ENCODE measurements around the gene TSPY4.
"Not testable (repeated sequence)": the region's sequence is repeated elsewhere in the genome, so short reads cannot be mapped to it uniquely, and the experiment has no call there.

Gene TSPY4, protein sequence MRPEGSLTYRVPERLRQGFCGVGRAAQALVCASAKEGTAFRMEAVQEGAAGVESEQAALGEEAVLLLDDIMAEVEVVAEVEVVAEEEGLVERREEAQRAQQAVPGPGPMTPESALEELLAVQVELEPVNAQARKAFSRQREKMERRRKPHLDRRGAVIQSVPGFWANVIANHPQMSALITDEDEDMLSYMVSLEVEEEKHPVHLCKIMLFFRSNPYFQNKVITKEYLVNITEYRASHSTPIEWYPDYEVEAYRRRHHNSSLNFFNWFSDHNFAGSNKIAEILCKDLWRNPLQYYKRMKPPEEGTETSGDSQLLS

DNA sequence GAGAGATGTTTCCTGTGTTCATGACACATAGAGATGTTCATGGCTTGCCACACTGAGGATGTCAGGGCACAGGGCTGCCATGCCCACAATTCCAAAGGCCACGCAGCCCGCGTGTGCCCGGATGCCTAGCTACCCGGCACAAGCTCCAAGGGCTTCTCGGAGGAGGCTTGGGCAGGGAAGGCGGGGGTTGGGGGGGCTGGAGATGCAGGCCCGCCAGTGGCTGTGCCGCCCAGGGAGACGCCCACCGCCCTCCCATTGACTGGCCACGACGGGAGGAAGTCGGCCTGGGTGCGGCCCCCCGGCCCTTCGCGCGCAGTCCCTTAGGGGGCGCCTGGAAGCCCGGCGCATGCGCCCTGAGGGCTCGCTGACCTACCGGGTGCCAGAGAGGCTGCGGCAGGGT lies at the start of gene TSPY4:
TSS of gene TSPY4 (plus strand) at position 301 of the 400 bp plus-strand sequence. CDS start at position 347, 46 bp downstream.
- not testable (repeated sequence) for DNase-seq

DNA sequence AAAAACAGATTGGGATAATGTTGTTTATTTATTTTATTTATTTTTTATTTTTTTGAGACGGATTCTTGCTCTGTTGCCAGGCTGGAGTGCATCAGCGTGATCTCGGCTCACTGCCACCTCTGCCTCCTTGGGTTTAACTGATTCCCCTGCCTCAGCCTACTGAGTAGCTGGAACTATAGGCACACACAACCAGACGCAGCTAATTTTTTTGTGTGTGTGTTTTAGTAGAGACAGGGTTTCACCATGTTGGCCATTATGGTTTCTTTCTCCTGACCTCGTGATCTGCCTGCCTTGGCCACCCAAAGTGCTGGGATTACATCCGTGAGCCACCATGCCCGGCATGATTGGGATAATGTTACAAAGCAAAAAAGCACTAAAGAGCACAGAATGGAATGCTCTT lies 16.3 kb upstream of the TSPY4 start:
- no peak for DNase-seq

DNA sequence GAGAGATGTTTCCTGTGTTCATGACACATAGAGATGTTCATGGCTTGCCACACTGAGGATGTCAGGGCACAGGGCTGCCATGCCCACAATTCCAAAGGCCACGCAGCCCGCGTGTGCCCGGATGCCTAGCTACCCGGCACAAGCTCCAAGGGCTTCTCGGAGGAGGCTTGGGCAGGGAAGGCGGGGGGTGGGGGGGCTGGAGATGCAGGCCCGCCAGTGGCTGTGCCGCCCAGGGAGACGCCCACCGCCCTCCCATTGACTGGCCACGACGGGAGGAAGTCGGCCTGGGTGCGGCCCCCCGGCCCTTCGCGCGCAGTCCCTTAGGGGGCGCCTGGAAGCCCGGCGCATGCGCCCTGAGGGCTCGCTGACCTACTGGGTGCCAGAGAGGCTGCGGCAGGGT lies 20.2 kb downstream of the TSPY4 start, which contains the start of gene TSPY8:
TSS of gene TSPY8 (plus strand) at position 301 of the 400 bp plus-strand sequence. CDS start at position 347, 46 bp downstream.
- not testable (repeated sequence) for DNase-seq
